Kidney epithelial cell (primary cell): ENCODE measurements around the gene MRPS15. TPM values are rescaled to one million over a fixed set of nuclear protein-coding genes. Genes with fewer than 3 reads are reported as not detected.
A peak's percentile ranks its signal among the peaks of the same experiment; 100 is the strongest.

Experiments used
- DNase-seq: peaks from one replicate; pipeline ENCODE4 v3.0.0-alpha.2; 2010; ENCODE audit warnings: low read depth
- H3K27me3 ChIP-seq: 2 replicates; pipeline ENCODE4 v1.6.0; 2011; ENCODE audit warnings: low read length; ENCODE audit not compliant: control insufficient read depth, insufficient read depth
- H3K36me3 ChIP-seq: 2 replicates; pipeline ENCODE4 v1.5.1; 2011; ENCODE audit warnings: low read length; ENCODE audit not compliant: control insufficient read depth, insufficient read depth
- H3K4me3 ChIP-seq: 2 replicates; pipeline ENCODE4 v1.5.1; 2011; ENCODE audit warnings: low read depth, mild to moderate bottlenecking, control low read depth, low read length
- total RNA-seq: library from RNA; depleted of rRNA; stranded (reverse); fragments of >200 nt; gene quantifications from 2 replicates; pipeline ENCODE4 v1.2.3, GENCODE V29; 2015
- TF ChIP-seq, protein P1 (sequence below): IDR thresholded peaks from 2 replicates; pipeline ENCODE4 v1.5.1; 2011; ENCODE audit warnings: mild to moderate bottlenecking, moderate library complexity, low read length, control low read depth, inconsistent platforms; ENCODE audit not compliant: insufficient read depth, poor library complexity, severe bottlenecking

Gene MRPS15
- total RNA-seq, 1 donor from 2014 or later: 121 TPM

DNA sequence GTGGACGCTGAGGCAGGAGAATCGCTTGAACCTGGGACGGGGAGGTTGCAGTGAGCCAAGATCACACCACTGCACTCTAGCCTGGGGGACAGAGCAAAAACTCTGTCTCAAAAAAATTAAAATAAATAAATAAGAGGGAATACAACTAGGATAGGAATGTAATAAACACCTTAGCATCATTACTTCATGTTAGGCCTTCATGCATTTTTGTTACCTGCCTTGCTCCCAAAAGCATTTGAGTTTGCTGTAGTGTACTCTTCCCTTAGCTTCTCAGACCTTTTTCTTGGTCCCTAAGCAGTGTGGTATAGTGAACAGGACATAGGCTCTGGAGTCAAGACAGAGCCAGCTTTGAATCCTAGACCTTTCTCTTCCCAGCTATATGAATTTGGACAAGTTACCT, 11.1 kb downstream of the MRPS15 start:
- TF ChIP-seq, protein P1, sequence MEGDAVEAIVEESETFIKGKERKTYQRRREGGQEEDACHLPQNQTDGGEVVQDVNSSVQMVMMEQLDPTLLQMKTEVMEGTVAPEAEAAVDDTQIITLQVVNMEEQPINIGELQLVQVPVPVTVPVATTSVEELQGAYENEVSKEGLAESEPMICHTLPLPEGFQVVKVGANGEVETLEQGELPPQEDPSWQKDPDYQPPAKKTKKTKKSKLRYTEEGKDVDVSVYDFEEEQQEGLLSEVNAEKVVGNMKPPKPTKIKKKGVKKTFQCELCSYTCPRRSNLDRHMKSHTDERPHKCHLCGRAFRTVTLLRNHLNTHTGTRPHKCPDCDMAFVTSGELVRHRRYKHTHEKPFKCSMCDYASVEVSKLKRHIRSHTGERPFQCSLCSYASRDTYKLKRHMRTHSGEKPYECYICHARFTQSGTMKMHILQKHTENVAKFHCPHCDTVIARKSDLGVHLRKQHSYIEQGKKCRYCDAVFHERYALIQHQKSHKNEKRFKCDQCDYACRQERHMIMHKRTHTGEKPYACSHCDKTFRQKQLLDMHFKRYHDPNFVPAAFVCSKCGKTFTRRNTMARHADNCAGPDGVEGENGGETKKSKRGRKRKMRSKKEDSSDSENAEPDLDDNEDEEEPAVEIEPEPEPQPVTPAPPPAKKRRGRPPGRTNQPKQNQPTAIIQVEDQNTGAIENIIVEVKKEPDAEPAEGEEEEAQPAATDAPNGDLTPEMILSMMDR: no peak
- Histone ChIP-seq H3K4me3 (no peak overlapping the region), H3K27me3 (no peaks in the 10 kb centered on the region), H3K36me3 (peaks cover 2% of the 10 kb centered on the region)
- no peak for DNase-seq

DNA sequence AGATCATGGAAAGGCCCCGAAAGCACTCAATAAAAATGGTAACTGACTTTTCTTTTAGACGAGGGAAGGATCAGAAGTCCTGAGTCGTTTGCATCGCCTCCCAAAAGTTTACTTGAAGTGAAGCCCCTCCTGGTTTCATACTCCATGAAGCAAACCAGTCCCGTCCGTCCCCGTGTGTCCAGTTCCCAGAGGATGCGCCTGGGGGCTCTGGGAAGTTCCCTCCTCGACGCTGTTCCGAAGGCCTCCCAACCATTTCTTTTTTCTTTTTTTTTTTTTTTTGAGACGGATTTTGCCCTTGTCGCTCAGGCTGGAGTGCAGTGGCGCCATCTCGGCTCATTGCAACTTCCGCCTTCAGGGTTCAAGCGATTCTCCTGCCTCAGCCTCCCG, 13.3 kb downstream of the MRPS15 start:
- no peaks in the 10 kb centered on the region for H3K36me3 ChIP-seq
- TF ChIP-seq, protein P1: no peak
- DNase-seq: no peak
- no peaks in the 10 kb centered on the region for H3K27me3 ChIP-seq
- peak overlapping the region; percentile 74 for H3K4me3 ChIP-seq

DNA sequence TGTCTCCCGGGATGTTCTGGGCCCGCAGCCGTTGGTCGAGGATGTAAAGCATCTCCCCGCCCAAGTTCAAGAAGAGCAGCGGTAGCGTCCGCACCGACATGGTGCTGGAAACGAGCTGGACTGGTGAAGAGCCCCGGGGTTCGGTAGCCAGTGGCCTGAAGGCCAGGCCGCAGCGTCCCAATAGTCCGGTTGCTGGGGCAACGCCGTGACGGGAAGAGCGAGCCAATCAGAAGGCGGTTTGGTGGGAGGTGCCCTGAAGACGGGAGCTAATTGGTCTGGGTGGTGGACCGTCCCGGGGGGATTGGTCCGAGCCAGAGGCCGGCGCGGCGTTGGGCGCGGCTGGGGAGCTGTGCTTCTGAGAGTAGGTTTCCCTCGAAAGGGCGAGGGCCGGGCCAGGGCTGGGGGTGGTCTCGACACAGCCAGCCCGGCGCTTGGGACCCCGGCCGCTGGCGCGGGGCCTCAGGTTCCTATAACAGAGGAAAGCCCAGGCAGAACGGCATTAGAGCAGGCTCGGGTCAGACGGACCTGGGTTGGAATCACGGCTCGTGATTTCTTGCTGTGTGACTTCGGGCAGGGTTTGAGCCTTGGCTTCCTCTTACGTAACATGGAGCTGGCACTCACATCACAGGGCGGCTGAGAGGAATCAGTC, 13.8 kb downstream of the MRPS15 start, which contains the start of gene OSCP1:
Gene OSCP1, minus strand, starts transcription at position 182 of the 649 bp plus-strand sequence. Its CDS starts 82 bp downstream, at position 100.
- DNase-seq: peak; percentile 83
- no peaks in the 10 kb centered on the region for H3K27me3 ChIP-seq
- peak within 1 kb of the TSS; percentile 74 for H3K4me3 ChIP-seq
- H3K36me3 ChIP-seq: no peaks in the 10 kb centered on the region
- TF ChIP-seq, protein P1: no peak

DNA sequence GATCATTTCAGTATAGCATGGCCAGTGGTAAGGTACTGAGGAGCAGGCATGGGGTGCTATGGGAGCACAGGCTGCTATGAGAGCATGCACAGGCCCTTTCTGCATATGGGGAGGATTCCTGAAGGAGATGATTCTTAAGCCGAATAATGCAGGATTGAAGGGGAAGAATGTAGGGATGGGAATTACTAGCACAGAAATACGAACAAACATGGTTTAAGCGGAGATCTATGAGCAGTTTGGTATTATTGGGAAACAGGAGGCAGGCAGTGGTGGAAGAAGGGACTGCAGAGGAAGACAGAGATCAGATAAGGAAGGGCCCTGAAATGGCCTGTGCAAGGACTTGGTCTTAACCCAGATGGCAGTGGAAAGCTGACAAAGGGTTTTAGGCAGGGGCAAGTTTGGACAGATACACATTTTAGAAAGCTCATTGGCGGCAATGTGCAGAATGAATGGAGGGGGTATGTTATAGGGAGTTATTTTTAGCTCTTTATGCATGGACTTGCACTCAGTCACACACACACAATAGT, 15.6 kb downstream of the MRPS15 start:
- Histone ChIP-seq H3K36me3 (no peaks in the 10 kb centered on the region), H3K27me3 (no peaks in the 10 kb centered on the region), H3K4me3 (no peak overlapping the region)
- DNase-seq: no peak
- TF ChIP-seq, protein P1: no peak

DNA sequence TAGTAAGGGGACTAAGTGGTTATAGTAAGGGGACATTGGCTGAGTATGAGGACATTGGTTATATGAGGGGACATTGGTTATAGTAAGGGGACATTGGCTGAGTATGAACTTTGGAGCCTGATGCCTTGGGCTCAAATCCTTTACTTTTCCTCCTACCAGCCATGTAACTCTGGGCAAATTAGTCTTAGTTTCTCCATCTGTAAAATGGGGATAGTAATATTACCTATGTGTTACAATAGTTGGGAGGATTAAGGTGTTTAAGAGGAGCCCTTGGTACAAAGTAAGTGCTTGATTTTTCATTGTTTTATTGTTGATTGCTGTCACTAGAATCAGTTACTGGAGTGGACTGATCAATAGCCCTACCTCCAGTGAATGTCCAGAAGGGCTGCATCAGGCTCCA, 16.7 kb downstream of the MRPS15 start:
- no peak for DNase-seq
- Histone ChIP-seq H3K4me3 (no peak overlapping the region), H3K27me3 (no peaks in the 10 kb centered on the region), H3K36me3 (no peaks in the 10 kb centered on the region)
- TF ChIP-seq, protein P1: no peak

DNA sequence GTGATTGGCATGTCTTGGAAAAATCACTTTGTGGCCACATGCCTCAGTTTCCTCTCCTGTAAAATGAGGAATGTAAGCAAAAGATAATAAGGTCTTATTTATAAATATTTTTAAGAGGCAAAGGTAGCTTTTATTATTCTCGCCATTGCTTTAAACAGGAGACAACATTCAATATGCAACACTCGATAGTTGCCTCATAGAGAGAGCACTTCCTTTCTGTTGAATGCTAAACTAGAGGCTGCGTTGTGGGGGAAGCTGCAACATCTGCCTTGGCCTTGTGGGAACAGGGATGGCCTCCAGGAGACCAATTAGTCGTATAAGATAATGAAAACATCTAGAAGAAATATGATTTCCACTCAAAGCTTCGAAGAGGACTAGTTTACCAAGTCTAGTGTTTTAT, 17.4 kb downstream of the MRPS15 start:
- no peak overlapping the region for H3K4me3 ChIP-seq
- no peak for DNase-seq
- H3K36me3 ChIP-seq: no peaks in the 10 kb centered on the region
- no peaks in the 10 kb centered on the region for H3K27me3 ChIP-seq
- TF ChIP-seq, protein P1: no peak
